ENCODE measurements around the gene LRSAM1.

DNA sequence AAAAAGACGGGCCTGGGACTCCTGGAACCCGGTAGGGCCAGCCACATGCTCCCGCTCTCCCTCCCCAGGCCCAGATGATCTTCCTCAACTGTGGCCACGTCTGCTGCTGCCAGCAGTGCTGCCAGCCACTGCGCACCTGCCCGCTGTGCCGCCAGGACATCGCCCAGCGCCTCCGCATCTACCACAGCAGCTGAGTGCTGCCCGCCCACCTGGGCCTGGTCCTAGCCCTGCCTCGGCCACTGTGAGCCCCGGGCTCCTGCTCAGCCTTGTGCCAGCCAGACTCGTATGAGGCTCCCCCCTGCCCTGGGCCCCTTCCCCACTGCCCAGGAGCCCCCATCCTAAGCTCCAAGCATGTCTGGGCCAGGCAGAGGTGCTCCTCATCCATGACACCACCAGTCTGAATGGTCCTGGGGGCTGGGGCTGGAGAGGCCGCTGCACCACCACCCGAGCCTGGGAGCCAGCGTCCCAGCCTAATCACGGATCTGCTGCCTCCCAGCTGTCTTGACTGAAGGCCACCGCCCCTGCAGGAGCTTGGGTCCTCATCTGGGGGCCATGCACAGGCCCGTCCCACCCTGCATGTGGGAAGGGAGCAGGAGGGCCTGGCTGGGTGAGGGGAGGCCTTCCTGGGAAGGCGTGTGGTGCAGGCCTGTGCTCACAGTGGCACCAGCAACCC is 51.5 kb downstream of the LRSAM1 start:
- TF ChIP-seq CTCF (conservative IDR thresholded peaks at IDR 0.05; ENCODE audit: low read length) (no peak), EZH2phosphoT487 (IDR thresholded peaks at IDR 0.05; ENCODE audit: borderline replicate concordance, low read depth, low read length) (no peak)
